Islet precursor cell (in vitro differentiated cells): ENCODE measurements around the gene POU3F1.
"Not testable (repeated sequence)": the region's sequence is repeated elsewhere in the genome, so short reads cannot be mapped to it uniquely, and the experiment has no call there.

ENCODE experiments used
- DNase-seq: peaks from one replicate; pipeline ENCODE4 v3.0.0-alpha.2; 2018

The POU3F1 gene

DNA sequence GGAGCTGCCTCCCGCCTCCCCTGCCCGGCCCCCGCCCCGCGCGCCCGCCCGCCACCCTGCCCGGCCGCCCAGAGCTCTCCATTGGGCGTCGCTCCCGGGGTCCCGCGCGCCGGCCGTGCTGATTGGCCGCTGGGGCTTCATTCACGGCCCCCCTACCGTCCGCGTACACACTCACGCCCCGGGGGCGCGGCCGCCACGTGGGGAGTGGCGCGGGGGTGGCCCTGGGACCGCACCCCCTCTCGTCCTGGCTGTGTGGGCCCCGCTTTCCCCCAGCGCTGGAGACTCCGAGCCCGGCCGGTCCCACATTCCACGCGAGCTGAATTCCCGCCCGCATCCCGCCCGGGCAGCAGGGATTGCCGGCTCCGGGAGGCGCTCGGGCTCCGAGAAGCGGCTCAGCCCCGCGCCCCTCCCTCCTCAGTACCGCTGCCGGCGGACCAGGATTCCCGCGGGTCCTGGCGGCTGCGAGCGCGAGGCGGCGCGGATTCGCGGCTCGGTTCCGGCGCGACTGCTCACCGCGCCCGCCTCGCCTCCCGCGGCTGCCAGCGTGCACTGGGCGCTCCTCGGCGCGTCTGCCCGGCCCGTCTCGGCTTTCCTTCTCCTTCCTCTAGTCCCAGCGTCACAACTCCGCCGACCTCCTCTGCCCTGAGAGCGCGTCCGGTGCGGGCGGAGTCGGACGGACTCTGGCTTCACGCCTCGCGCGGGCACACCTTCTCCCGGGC lies 450 bp upstream of the POU3F1 start:
- peak; percentile 91 for DNase-seq

DNA sequence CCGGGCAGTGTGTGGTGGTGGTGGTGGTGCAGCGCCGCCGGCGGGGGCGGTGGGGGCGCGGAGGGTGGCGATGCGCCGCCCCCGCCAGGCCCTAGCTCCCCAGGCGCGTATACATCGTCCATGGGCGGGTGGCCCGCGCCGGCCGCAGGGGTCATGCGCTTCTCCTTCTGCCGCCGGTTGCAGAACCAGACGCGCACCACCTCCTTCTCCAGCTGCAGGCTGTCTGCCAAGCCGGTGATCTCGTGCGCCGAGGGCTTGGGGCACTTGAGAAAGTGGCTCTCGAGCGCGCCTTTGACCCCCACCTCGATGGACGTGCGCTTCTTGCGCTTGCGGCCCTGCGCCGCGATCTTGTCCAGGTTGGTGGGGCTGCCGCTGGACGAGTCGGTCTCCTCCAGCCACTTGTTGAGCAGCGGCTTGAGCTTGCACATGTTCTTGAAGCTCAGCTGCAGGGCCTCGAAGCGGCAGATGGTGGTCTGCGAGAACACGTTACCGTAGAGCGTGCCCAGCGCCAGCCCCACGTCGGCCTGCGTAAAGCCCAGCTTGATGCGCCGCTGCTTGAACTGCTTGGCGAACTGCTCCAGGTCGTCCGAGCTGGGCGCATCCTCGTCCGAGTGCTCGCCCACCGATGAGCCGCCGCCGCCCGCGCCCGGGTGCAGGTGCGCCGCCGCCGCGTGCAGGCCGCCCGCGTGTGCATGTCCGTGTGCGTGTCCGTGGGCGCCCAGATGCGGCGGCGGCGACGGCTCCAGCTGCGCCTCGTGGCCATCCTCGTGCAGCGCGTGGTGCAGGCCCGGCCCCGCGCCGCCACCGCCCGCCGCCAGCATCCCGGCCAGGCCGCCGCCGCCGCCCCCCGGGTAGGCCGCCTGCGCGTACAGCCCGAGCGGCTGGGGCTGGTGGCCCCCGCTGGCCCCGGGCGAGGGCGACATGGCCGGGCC lies 926 bp downstream of the POU3F1 start:
- no peak for DNase-seq

DNA sequence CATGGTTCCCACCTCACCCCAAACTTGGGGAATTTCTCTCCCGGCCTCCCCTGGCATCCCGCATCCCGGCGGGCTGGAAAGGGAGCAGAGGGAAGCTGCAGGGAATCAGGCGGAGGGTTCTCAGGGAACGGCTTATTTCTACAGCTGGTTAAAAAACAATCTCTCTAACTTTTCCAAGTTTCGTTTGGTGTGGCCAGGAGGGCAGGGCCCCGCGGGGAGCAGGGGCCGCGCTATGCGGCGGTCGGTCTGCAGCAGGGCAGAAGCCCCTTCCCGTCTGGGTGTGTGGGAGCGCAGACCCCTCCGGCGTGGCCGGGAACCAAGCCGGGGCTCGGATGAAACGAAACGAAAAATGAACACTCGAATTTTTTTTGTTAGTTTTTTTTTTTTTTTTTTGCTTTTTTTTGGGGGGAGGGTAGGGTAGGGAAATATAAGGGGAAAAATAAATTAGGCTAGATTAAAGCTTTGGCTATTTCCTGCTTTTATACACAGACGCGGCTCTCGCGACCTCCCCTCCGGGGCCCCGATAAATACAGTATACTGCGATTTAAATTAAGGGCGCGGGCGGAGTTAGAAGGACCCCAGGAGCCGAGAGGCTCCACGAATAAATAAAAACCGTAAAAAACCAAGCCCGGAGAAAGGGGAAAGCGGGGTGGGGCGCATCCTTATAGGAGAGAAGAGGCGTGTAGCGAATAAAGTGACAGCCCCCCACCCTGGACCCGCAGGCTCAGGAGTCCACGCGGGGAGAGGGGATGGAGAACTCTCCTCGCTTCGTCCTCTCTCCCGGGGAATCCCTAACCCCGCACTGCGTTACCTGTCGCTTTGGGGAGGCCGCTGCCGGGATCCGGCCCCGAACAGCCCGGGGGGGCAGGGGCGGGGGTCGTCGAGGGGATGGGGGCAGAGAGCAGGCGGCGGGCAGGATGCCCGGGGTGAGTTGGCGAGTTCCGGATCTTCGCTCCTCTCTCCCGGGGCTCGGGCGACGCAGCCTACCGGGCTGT lies 2.1 kb downstream of the POU3F1 start:
- no peak for DNase-seq

DNA sequence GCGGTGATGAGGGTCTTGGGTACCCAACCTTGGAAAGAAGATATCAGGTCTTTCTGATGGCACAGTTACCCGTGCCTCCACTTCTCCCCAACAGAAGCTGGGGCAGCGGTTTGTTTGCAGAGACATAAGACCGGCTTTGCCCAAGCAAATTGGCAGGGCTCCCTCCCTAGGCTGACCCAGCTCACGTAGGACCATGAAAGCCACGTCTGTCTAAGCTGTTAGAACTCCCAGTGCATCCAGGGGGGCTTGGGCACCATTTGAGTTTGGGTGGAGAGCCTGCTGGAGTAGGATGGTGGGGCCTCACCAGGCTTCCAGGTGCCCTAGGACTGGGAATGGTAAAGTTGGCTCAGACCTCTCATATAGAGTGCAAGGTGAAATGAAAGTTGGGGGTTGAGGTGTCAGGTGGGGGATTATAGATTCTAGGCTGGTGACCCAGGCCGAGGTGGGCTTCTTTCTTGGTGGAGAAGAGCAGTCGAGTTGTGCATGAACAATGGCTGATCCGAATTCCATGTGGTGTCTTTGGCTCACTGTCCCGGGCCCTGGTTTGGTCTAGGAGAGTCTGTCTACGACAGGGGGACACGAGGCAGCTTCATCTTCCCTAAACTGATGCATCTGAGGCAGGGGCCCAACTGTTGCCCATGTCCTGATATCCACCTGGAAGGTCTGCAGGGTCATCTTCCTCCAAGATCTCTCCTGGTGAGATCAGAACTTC lies 3.4 kb downstream of the POU3F1 start:
- no peak for DNase-seq

DNA sequence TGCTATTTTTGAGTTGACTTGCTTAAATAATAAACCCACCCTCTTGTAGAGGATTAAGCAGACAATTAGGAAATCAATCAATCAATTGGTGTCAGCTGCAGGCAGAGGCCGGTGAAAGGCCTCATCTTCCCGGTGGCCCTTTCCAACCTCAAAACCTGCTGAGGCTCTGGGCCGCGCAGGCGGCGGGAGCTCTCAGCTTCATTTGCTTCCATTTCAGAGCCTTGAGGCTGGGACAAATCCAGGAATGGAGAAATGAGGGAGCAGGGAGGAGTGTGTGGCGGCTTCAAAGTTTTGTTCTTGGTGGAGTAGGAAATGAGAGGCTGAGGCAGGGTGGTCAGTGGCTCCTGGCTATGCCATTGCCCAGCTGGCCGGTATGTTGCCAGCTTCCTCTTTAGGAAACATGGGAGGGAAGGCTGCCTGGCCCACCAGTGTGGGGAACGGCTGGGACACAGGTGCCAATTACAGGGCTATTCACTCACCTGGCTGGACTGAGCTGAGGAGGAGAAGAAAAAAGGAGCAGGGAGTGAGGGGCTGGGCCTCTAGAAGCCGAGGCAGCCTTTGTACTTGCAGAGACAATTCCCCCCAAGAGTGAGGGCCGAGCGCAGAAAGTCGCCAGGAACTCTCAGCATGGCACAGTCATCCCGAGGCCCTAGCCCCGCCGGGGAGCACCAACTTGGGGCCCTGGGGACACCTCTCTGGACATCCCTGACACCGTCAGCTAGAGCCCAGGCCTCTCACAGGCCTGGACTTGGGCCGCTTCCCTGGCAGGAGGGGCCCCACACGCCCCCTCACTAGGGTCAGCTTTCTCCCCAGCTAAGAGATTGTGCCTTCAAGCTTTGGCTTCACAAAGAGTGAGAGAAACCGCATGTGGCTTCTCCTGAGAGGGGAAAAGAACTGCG lies 4.4 kb downstream of the POU3F1 start:
- DNase-seq, result no peak

DNA sequence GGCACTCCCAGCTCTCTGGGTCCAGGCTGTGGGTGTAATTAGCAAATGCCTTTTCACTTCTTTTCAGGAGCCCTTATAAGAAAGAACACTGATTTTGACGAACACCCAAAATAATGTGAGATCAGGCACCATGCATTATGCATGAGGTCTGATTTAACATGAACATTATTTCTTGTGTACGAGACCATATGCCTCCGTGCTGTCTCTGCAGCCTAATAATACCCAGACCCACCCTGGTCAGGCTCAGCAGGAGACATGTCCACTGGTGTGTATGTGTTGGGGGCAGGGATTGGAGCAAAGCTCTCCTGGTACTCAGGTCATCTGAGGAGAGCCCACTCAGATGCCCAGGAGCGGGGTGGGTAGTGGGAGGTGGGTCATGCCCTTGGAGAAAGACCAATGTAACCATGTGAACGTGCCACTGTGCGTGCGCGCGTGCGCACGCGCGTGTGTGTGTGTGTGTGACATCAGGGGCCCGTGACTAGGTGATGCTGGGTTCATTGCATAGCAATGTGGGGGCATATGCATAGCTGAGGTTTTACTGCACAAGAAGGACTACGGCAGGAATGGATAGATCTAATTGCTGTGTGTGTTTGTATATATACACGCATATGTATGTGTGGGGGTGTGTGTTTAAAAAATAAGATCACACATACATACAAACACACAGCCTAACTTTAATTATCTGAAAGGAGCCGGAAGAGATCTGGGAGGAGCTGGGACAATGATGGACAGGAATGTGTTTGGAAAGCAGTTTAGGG lies 7.1 kb downstream of the POU3F1 start:
- peak; percentile 47 for DNase-seq

DNA sequence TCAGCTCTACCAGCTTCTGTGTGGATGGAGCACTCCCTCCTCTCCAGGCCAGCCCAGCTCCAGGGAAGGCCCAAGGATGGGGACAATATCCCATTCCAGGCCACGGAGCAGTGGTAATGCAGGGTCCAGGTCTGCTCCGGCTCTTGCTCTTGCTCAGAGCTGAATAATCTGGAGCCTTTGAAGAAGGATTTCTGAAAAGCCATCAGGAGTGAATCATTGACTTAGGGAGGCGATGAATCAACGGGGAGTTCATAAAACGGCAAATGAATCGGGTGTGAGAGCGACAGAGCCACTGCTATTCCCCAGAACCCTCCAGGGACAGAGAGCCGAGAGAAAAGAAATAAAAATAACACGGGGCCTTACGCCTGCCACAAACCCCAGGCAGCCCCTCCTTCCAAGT lies 7.7 kb downstream of the POU3F1 start:
- no peak for DNase-seq

DNA sequence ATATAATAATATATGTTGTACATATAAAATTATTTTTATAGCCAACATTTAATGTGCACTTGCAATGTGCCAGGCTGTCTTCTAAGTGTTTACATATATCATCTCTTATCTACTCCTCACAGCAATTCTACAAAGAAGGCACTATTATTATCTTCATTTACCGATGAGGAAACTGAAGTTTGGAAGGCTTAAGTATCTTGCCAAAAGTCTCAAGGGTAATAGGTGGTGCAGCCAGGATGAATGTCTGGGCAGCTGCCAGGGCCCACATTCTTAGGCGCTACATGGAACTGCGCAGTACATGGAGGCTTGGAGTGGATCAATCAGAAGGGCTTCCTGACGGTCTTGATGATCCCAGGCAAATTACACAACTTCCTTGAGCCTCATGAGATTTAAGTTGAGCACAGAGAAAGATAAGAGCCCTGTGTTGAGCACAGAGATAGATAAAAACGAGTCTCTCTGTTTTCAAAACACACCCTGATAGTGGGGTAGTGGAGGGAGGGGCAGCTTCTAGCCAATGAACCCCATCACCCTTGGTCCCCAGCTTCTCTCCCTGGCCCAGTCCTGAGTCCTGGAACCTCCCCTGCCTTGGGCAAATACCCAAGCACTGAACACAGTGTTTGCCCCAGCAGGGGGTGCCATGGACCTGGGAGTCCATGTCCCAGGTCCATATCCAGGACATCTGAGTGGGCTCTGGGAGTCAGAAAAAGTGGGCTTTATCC lies 9.2 kb downstream of the POU3F1 start:
- DNase-seq, result no peak

DNA sequence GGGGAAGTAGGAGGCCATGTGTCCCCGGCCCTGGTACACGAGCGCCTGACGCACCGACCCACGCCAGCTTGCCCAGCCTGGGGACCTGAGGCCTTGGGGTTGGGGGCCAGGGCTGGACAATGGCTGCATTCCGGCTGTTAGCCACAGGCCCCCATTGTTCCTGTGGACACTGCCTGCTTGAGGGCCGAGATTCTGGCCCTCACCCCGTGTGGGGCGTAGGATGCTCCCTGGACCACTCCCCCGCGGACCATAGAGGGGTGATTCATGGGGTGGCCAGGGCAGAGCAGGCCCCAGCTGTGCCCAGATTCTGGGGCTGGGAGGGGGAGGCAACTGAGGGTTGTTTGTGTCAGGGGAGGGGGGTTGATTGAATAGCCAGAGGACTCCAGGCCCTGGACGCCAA lies 11.7 kb downstream of the POU3F1 start:
- no peak for DNase-seq

DNA sequence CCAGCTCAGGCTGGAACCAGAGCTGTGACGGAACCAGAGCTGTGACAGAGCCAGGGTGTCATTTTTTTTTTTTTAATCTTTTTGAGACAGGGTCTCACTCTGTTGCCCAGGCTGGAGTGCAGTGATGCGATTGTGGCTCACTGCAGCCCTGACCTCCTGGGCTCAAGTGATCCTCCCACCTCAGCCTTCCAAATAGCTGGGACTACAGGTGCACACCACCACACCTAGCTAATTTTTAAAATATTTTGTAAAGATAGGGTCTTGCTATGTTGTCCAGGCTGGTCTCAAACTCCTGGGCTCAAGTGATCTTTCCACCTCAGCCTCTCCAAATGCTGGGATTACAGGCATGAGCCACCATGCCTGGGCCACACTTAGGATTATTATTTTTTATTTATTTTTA lies 13.6 kb downstream of the POU3F1 start:
- DNase-seq, result not testable (repeated sequence)

DNA sequence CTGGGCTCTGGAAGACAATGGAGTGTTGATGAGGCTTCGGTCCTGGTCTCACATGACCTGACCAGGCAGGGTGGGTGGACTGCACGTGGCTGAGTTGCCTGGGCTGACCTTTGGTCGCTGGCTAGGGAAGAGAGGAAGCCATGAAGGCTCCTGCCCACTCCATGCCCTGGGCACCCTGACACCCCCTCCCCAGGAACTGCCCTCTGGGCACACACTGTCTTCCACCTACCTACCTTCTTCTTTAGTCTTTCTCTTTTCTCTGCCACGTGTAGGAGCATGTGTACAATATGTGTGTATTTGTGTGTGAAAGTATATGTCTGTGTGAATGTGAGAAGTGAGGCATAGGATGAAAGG lies 15.1 kb downstream of the POU3F1 start:
- no peak for DNase-seq

DNA sequence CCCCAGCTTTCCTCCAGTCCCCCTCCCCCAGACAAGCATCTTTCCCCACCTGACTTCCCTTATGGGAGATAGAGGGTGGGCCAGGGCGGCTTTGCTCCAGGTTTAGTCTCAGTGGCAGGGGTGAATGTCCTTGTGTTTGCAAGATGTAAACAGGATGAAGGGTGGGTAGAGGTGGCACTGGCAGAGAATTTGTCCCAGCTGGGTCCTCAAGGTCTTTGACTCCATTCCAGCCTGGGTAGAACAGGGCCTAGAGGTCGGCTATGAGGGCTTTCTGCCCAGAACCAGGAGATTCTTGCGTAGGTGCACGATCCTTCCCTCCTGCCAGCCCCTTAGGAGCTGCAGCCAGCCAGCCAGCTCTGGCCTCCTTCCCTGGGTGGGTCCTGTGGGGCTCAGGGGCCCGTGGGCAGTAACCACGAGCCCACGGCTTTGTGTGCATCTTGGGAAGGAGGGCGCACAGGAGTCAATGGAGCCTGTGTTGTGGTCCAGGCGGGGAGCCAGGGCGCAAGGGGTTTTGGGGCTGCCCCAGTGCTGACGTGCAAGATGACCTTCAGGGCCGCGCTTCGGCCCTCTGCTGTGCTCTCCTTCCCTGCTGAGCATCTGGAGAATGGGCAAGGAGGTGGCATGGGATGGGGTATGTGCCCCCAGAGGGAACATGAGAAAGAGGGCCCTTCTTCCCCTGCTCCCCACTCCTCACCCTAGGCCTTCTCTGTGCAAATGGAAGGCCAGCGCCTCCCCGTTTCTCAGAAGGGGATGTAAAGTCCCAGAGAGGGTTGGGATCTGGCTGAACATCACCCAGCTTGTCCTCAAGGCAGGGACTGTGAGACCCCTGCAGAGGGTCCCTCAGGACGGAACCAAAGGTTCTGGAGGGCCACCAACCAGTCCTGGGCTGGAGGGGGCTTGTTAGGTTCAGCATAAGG lies 15.7 kb downstream of the POU3F1 start:
- no peak for DNase-seq

DNA sequence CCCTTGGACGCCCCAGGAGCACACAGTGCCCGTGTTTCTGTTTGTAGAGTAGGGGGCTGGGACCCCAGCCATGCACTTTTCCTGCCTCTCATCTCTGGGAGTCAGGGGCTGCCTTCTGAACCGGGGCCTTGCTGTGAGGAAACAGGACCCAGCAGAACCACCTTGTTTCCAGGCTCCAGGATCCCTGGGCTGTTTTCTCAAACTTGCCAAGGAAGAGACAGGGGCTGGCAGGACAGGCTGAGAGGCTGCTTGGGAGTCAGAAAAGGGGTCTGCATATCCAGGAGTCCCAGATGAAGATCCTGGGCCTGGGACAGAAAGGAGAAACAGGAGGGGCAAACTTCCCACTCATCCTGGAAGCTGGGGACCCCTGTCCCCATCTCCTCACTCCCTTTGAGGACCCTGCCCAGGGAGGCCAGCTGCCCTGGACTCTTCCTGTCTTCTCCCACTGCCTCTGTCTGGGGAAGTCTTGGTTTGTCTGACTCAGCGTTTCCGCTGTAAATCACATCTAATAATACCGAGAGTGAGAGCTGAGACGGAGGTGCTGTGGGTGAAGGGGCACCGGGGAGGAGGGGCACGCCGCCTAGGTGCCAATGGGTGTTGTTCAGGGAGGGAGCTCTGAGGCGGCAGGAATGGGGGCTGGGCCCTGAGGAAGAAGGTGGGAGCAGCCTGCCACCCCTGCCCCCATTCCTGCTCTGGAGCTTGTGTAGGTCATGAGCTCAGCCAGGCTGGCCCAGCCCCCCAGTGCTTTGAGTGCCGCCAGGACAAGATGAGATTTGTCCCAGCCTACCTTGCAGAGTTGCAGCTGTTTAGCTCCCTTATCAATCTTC lies 16.7 kb downstream of the POU3F1 start:
- DNase-seq, result peak; percentile 80

DNA sequence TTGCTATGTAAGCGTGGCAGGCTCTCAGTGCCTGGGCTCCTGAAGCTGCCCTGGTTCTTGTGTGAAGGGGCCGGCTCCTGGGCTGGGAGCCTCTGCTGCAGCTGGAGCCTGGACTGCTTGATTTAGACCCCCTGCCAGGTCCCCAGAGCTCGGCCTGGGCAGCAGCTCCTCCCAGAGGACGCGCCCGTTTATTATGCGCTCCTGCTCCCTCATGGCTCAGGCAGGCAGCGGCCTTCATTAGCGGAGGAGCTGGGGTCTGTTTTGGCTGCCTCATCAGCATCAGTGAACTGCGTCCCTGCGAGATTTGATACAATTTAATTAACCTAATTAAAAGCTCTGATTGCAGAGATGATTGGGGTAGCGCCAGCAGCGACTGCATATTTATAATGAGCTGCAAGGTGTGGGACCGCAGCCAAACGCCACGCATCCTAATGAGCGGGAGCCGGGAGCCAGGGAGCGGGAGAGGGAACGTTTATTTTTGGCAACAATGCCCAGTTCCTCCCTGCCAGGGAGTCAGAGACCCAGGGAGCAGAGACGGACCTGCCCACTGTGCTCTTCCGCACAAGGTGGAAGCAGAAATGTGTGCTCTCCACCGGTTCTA lies 17.4 kb downstream of the POU3F1 start:
- DNase-seq, result peak; percentile 75

DNA sequence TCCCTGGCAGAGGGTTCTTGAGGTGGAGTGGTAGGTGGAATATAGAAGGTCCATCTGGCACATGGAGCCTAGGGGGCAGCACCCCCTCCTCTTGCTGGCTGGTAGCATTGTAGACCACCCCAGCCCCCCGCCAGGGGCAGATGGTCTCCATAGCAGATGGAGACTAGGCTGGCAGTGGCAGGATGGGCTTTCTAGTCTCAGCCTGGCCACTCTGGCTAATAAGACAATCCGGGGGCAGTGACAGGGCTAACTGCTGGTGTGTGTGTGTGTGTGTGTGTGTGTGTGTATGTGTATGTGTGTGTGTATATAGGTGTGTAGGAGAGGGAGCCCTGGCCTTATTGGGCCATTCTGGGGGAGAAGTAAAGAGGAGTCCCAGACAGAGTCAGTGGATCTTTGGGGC lies 17.9 kb downstream of the POU3F1 start:
- no peak for DNase-seq

DNA sequence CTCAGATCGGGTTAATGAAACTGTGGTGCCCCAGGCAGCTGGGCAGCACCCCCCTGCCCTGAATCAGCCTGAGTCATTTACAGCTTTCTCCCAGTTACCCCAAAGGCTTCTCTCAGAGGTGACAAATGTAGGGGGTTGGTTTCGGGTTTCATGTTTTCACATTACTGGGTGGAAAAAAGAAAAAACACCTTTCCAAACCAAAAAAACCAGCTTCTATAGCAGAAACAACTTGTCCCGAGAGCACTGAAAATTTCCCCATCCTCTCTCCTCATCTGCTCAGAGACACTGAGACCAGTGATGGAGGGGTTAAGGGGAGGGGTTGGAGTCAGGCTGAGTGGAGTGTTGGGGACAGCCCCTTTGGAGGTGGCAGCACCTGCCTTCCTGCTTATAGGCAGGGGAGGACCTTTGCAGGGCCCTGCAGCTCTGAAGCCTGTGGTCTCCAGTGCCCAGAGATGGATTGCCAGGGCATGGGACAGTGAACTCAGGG lies 18.4 kb downstream of the POU3F1 start:
- DNase-seq, result no peak
